ENCODE results near the gene ANKRD31.
"Not testable (repeated sequence)": the region's sequence is repeated elsewhere in the genome, so short reads cannot be mapped to it uniquely, and the experiment has no call there.

ANKRD31 gene

GRCh38 chr5:75113354-75114113, 123.1 kb downstream of the ANKRD31 start:
- no peak for DNase-seq (ENCODE audit: low read depth)
- TF ChIP-seq CTCF (IDR thresholded peaks at IDR 0.05; ENCODE audit: low read depth, low read length, missing control alignments) = no peak
- H3K4me3 ChIP-seq (ENCODE audit: low read depth, low read length) = no peak overlapping the region

GRCh38 chr5:75108931-75109596, 127.6 kb downstream of the ANKRD31 start:
- no peak for DNase-seq (ENCODE audit: low read depth)
- no peak overlapping the region for H3K4me3 ChIP-seq (ENCODE audit: low read depth, low read length)
- TF ChIP-seq CTCF (IDR thresholded peaks at IDR 0.05; ENCODE audit: low read depth, low read length, missing control alignments) = no peak

- TF ChIP-seq CTCF (IDR thresholded peaks at IDR 0.05; ENCODE audit: low read depth, low read length, missing control alignments) = no peak
- no peak for DNase-seq (ENCODE audit: low read depth)
- no peak overlapping the region for H3K4me3 ChIP-seq (ENCODE audit: low read depth, low read length)
These were observed 128.2 kb downstream of the ANKRD31 start for GRCh38 chr5:75108515-75108914.

- DNase-seq (ENCODE audit: low read depth); H3K4me3 ChIP-seq (ENCODE audit: low read depth, low read length): not testable (repeated sequence)
These were observed 140.7 kb downstream of the ANKRD31 start for GRCh38 chr5:75095956-75096355.

GRCh38 chr5:75091597-75091996, 145.1 kb downstream of the ANKRD31 start:
- no peak overlapping the region for H3K4me3 ChIP-seq (ENCODE audit: low read depth, low read length)
- TF ChIP-seq CTCF (IDR thresholded peaks at IDR 0.05; ENCODE audit: low read depth, low read length, missing control alignments) = no peak
- DNase-seq (ENCODE audit: low read depth) = no peak

- no peak overlapping the region for H3K4me3 ChIP-seq (ENCODE audit: low read depth, low read length)
- no peak for TF ChIP-seq CTCF (IDR thresholded peaks at IDR 0.05; ENCODE audit: low read depth, low read length, missing control alignments)
- DNase-seq (ENCODE audit: low read depth) = no peak
These were observed 147.0 kb downstream of the ANKRD31 start for GRCh38 chr5:75089662-75090061.

- TF ChIP-seq CTCF (IDR thresholded peaks at IDR 0.05; ENCODE audit: low read depth, low read length, missing control alignments) = no peak
- H3K4me3 ChIP-seq (ENCODE audit: low read depth, low read length) = no peak overlapping the region
- no peak for DNase-seq (ENCODE audit: low read depth)
These were observed 147.5 kb downstream of the ANKRD31 start for GRCh38 chr5:75089137-75089536.
